Measurements from ENCODE around the gene SGO2.
A peak's percentile ranks its signal among the peaks of the same experiment; 100 is the strongest.
"Not testable (repeated sequence)": the region's sequence is repeated elsewhere in the genome, so short reads cannot be mapped to it uniquely, and the experiment has no call there.

SGO2 gene

DNA sequence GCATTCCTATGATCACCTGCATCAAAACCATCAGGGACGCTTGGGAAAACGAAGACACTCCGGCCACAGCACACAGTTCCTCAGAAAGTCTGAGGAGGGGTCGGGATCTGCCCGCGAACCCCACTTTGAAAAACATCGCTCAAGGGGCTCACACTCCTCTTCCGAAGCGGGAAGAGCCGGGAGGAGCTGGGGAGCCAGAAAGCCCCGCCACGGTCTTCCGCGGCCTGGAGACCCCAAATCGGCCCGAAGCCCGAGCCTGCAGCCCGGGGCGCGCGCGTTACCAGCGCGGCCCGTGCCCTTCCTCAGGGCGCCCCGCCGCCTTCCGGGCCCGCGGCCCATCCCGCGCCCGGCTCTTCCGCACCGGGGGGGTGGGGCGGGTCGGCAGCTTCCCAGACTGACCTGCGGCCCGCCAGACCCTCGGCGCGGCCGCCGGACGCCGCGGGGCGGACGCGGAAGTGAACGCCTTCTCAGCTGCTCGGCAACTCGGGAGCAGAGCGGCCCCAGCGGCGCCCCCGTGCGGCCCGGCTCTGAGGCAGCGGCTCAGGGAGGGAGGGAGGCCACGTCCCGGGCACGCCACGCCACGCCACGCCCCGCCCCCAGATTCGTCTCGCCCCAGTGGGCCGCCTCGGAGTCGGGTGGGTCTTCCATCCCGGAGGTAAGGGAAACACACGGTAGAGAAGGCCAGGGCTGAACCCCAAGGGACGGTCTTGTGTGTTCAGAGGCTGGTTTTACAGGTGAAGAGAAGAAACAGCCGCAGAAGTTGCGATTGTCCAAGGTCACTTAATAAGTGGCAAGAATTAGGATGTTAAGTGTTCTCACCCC lies 16.2 kb upstream of the SGO2 start, which contains the start of gene KCTD18:
Gene KCTD18, minus strand, starts transcription at position 457 of the 822 bp plus-strand sequence. CDS start 3,052 bp downstream, outside the sequence.
- intact Hi-C loops (cut with DNase I), result loop anchor here (10.0 kb wide), 1 partner anchor 305 kb away; the partner anchor contains the start of gene BZW1
- peak; percentile 76 to 98 (median 95) for DNase-seq

DNA sequence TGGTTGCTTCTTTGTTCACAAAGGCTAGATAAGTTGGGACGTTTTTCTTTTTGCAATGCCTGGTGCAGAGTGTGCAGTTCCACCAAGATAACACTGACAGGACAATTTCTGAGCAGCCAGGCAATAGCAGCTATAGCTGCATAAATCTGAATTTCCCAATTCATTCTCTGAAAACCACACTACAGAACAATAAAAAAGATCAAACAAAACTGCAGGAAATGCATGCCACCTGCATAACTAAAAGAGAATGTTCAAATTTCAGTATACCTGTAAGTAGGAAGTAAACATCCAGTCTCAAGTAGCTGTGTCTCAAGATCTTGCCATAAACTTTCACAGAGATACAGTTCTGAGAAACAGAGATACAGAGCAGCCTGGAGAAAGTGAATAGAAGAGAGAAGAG lies 10.9 kb upstream of the SGO2 start:
- no peak for DNase-seq

DNA sequence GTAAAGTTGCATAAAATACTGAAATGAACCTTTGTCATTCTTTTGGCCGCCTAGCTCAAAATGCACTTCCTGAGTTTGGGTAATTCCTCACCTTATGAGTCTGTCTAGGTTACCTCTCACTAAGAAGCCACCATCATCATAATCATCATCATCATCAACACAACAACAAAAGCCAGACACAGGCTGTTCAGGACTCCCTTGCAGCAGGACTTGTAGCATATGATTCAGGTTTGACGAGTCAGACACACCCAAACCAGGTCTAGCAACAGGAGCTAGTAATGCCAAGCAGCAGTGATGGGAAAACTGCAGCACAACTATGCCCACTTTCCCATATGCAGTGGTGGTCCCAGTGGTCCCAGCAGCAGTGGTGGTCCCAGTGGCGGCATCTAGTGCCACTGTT lies 2.8 kb upstream of the SGO2 start:
- intact Hi-C loops (cut with DNase I), result no loop called here

More for the DNA sequence above, 10.9 kb upstream of the SGO2 start:
- intact Hi-C loops (cut with DNase I), result loop anchor here (10.0 kb wide), 1 partner anchor 300 kb away; the partner anchor contains the start of gene BZW1

DNA sequence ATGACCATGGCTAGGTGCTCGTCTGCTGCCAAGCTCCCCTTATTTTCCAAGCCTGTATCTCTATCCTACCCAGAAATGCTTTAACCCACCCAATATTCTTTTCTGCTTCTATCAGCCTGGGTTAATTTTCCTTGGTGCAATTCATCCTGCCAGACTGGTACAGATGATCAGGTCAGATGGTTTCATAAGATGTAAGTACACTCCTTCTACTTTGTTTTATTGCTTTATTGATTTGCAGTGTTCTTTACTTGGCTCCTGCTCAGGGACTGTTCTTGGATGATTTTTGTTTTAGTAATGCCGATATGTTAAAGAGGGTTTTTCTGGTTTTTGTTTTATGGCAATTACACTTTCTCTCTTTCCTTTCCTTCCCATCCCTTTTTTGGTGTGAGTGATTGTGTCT lies 2.4 kb upstream of the SGO2 start:
- DNase-seq, result no peak
- intact Hi-C loops (cut with DNase I), result no loop called here

More for the DNA sequence above, 2.8 kb upstream of the SGO2 start:
- no peak for DNase-seq

DNA sequence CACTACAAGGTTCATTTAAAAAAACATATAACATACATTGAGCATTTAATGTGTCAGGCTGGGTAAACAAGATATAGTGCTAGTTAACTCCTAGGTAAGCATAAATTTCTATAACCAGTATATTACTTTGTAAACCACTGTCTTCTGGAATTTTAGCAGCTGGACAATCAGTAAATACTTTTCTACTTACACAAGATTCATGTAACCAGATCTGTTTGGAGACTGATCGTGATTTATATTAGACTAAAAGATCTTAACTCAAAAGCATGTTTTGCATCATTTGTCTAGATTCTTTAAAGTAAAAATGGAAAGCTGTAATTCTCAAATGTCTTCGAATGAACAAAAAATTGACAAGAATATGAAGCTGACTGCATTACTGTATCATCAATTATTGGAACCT lies 941 bp upstream of the SGO2 start:
- intact Hi-C loops (cut with DNase I), result no loop called here

DNA sequence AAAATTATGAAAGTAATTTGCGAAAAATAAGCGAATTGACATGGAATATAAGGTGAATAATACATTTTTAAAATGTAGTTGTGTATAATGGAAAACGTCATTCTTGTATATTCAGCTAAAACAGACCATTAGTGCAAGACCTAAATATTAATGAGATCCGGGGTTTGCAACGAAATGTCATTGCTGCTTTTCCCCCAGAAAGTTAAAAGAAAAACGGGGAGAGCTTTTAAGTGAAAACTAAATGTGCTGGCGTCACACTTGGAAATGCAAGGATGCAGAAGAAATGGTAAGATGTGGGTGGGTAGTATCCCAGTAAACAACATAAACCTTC lies 491 bp upstream of the SGO2 start:
- intact Hi-C loops (cut with DNase I), result no loop called here

More for the DNA sequence above, 941 bp upstream of the SGO2 start:
- no peak for DNase-seq

DNA sequence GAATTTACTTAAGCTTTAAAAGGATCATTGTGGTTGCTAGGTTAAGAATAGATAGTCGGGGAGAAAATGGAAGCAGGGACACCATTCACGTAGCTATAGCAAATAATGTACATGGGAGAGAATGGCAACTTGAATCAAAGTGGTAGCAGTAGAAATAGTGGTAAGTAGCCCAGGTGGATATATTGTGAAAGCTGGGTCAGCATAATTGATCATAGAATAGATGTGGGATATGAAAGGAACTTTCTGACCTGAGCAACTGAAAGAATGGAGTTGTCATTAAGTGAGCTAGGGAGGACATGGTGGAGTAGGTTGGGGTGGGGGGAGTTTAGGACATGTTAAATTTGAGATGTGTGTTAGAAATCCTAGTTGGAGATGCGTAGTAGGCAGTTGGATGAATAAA lies 2.2 kb downstream of the SGO2 start:
- intact Hi-C loops (cut with DNase I), result no loop called here
- DNase-seq, result no peak

More for the DNA sequence above, 491 bp upstream of the SGO2 start:
- peak in 1 of 42 donors; percentile 1 for DNase-seq

DNA sequence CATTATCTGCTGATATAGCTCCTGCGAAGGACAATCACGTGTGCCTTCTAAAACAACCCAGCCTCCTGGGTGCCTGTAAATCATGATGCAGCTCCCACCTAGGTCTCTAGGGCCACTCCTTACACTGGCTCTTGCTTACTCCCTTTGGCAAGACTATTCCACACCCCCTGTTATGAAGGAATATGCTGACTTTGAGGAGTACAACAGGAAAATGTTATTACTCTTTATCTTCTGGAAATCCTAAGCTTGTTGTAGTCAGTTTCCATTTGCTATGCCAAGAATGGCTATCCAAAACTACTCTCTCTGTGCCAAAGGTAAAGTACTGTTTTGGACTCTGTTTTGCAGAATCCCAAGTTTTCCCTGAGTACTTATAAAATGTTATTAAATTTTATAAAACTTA lies 7.7 kb downstream of the SGO2 start:
- intact Hi-C loops (cut with DNase I), result no loop called here
- DNase-seq, result no peak

DNA sequence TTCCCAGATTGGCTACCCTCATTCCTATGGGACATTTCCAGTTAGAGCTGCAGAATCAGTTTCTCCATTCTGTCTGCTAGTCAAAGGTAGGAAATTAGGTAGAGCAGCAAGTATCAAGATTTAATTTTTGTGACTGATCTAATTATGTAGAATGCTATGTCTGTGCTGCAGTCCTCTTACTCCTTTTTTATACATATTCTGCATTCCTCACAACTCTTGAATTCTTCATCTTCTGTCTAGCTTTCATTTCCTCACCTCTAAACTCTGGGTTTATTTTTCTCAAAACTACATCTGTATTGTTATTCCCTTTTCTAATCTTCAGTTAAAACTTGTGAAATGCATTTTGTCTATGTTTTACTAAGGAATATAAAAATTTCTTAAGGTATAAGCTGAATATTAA lies 8.6 kb downstream of the SGO2 start:
- intact Hi-C loops (cut with DNase I), result no loop called here
- no peak for DNase-seq

DNA sequence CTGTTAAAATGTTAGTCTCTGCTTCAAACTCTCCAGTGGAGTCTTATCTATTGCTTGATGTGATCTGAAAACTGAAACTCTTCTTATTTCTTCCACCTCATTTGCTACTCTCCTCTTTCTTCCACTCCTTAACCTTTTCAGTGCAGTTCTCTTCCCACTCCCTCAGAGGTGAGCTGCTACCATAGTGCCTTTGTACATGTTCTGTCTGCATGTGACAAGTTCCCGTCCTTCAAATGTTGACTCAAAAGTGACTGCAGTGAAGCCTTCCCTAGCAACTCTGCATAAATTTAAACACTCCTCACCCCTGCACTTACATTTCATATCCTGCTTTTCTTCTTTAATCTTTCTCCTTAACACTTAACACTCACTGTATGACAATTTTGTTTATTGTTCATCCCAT lies 12.1 kb downstream of the SGO2 start:
- DNase-seq, result no peak
- intact Hi-C loops (cut with DNase I), result no loop called here

DNA sequence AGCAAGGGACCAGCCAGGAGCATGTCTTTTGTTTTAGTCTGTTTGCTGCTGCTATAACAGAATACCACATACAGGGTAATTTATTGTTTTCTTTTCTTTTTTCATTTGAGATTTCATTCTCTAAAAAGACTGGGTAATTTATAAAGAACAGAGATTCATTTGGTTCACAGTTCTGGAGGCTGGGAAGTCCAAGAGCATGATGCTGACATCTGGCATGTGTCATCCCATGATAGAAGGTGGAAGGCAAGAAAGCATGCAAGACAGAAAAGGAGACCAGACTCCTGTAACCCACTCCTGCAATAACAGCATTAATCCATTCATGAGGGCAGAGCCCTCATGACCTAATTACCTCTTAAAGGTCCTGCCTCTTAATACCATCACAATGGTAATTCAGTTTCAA lies 14.8 kb downstream of the SGO2 start:
- intact Hi-C loops (cut with DNase I), result no loop called here

DNA sequence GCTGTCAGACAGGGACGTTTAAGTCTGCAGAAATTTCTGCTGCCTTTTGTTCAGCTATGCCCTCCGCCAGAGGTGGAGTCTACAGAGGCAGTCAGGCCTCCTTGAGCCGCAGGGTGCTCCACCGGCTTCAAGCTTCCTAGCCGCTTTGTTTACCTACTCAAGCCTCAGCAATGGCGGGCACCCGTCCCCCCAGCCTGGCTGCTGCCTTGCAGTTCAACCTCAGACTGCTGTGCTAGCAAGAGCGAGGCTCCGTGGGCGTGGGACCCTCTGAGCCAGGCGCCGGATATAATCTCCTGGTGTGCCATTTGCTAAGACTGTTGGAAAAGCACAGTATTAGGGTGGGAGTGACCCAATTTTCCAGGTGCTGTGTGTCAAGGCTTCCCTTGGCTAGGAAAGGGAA lies 40.6 kb downstream of the SGO2 start:
- DNase-seq; intact Hi-C loops (cut with DNase I): not testable (repeated sequence)

More for the DNA sequence above, 14.8 kb downstream of the SGO2 start:
- no peak for DNase-seq

DNA sequence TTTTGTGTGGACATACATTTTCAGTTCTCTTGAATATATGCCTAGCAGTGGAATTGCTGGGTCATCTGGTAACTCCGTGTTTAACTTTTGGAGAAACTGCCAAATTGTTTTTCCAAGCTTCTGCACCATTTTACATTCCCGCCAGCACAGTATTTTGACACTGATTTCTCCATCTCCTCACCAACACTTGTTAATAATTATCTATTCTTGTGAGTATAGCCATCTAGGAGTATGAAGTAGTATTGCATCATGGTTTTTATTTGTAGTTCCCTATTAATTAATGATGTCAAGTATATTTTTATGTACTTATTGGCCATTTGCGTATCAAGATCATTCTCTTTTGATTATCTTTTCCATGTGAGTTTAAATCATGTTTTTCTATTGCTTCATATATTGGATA lies 41.9 kb downstream of the SGO2 start:
- intact Hi-C loops (cut with DNase I), result no loop called here
- no peak for DNase-seq

DNA sequence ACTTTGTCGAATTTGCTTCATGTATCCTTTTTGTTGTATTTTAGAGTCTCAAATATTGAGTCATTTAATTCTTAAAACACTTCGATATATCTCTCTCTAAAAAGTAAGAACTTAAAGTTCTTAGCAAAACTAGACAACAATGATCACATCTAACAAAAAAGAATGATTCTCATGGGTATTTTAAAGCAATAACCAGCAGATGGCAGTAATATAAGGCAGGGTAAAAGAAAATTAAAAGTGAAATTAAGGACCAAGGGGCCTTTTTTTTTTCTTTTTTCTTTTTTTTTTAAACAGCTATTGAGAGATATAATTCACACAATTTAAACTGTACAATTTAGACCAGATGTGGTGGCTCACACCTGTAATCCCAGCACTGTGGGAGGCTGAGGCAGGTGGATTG lies 50.0 kb downstream of the SGO2 start:
- no peak for DNase-seq
- intact Hi-C loops (cut with DNase I), result no loop called here

DNA sequence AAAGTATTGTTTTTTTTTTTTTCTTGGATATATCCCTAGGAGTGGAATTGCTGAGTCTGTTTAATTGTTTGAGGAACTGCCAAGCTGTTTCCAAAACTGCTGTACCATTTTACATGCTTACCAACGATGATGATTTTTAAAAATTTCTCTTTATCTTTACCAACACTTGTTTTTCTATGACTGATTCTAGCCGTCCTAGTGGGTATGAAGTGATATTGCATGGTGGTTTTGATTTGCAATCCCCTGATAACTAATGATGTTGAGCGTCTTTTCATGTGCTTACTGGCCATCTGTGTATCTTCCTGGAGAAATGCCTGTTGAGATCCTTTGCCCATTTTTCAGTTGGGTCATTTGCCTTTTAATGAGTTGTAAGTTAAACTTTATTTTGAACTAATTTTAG lies 51.0 kb downstream of the SGO2 start:
- DNase-seq, result no peak
- intact Hi-C loops (cut with DNase I), result no loop called here

DNA sequence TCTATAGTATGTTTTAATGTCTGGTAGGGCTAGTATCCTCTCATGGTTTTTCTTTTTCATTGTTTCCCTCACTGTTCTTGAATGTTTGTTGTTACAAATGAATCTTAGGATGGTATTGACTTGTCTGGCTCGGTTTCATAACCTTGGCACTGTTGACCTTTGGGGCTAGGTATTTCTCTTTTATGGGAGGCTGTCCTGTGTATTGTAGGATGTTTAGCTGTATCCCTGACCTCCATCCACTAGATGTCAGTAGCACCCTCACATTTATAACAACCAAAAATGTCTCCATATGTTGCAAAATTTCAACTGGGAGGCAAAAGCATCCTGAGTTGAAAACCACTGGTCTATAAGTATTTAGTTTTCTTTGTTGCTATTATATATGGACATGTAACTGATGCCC lies 52.8 kb downstream of the SGO2 start:
- intact Hi-C loops (cut with DNase I), result no loop called here
- DNase-seq, result no peak

DNA sequence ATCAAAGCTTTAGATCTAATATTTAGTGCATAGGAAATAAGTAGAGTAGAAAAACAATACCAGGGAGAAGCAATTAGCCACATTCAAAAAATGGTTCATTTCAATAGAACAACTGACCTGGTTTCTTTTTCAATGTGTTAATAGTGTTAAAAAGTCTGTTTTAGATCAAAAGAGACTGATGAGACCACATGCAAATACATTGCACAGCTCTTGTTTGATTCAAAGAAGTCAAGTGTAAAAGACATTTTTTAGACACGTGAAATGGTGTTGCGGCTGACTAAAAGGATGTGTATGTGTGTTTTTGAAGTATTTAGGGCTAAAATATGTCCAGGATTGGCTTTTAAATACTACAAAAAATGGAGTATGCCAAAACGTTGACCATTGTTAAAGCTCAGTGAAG lies 58.6 kb downstream of the SGO2 start:
- intact Hi-C loops (cut with DNase I), result no loop called here
- no peak for DNase-seq

DNA sequence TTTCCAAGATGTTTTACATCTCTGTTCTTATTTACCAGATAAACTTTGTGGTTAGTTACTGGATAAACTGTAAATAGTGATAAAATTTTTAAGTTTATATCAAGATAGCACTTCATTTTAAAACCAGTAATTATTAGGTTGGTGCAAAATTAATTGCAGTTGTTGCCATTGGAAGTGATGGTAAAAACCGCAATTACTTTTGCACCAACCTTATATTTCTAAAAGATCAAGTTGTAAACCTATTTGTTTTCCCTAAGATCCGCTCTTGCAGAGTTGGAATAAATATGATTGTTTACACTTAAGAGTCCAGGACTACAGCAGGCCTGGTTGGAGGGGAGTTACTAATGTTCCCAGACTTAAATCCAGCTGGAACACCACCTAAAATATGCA lies 59.3 kb downstream of the SGO2 start:
- DNase-seq, result no peak
- intact Hi-C loops (cut with DNase I), result no loop called here

DNA sequence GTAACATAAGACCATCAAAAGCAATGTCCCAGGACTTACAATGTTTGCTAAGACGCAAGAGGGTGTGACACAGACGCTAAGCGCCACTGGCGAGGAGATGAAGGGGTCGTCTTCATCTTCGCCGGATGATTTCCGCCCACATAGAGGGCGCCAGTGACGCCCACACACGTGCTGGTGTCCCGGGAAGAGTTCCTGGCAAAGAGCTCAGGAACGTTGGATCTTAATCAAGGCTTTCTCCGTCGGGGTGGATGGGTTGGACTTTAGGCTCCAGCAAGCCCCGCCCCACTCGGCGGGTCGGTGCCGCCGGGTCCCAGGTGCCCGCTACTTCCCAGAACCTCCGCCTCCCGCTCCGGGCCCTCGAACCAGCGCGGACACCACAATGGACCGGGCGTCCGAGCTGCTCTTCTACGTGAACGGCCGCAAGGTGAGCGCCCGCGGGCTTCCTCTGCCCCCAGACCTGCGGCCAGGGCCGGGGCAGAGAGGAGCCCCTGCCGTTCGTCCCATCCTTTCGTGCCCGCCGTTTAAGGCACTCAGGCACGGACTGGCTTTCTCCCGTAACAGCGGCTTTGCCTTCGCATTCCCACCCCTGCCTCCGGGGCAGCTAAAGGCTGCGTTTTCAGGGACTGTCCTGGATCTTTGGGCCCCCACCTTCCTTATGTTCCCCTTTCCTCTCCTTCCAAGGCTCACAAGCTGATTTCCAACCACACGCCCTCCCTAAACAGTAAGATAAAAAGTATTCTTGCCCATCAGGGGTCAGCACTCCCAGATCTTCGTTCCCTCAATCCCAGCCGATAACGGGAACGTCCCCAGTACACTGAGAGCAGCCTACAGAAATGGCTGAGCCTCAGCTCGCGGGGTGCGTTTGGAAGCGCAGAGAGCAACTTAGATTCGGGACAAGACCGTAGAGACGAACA lies 60.0 kb downstream of the SGO2 start, which contains the start of gene AOX1:
Gene AOX1, plus strand, starts transcription at position 285 of the 914 bp plus-strand sequence. Its CDS starts 95 bp downstream, at position 380.
- intact Hi-C loops (cut with DNase I), result no loop called here
- DNase-seq, result peak in 39 of 42 donors; percentile 7 to 77 (median 34)

DNA sequence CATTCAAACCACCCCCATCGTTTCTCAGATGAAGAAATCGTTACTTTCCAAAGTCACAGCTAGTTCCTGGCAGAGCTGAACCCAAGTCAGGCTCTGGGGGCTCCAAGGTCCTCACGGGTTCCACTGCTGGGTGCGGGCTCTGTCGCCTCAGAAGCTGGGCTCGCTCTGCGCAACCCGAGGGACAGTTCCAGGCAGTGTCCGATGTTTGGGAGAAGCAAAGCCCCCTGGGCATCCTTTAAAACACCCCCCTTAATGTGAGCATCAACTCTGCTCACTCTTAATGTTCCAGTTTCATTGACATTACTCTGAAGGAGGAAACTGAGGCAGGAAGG lies 60.6 kb downstream of the SGO2 start:
- DNase-seq, result peak in 2 of 42 donors; percentile 3 to 16
- intact Hi-C loops (cut with DNase I), result no loop called here

Measured in head of caudate nucleus (tissue), 42 donors.